Memory B cell (primary cell): ENCODE data around the gene CDC14B.
A peak's percentile ranks its signal among the peaks of the same experiment; 100 is the strongest.

Experiments
- ATAC-seq: fragments of 150-1000 bp; cut with Tn5 transposase; 2 replicates; pipeline ENCODE4 v1.10.0; 2021; ENCODE audit warnings: low read depth, mild to moderate bottlenecking, moderate library complexity
- DNase-seq, 2 donors: peaks; one replicate each; pipeline ENCODE4 v3.0.0; 2022; ENCODE audit warnings: low spot score in 2 of 2
- H3K27ac Mint-ChIP-seq: one replicate; pipeline ENCODE4 v1.8.0; 2022; ENCODE audit warnings: mild to moderate bottlenecking, moderate library complexity, mixed read lengths
- H3K27me3 Mint-ChIP-seq: one replicate; pipeline ENCODE4 v1.8.0; 2022; ENCODE audit warnings: mixed read lengths
- H3K36me3 Mint-ChIP-seq: one replicate; pipeline ENCODE4 v1.8.0; 2022; ENCODE audit warnings: mild to moderate bottlenecking, mixed read lengths
- H3K4me1 Mint-ChIP-seq: one replicate; pipeline ENCODE4 v1.8.0; 2022; ENCODE audit warnings: mixed read lengths
- H3K4me3 Mint-ChIP-seq: one replicate; pipeline ENCODE4 v1.8.0; 2022; ENCODE audit warnings: mild to moderate bottlenecking, moderate library complexity, mixed read lengths
- H3K9me3 Mint-ChIP-seq: one replicate; pipeline ENCODE4 v1.8.0; 2022; ENCODE audit warnings: mixed read lengths

Gene CDC14B

GRCh38 chr9:96476013-96476412 lies 143.6 kb downstream of the CDC14B start:
- H3K9me3 Mint-ChIP-seq = no peaks in the 10 kb centered on the region
- no peak for DNase-seq
- no peak overlapping the region for H3K4me3 Mint-ChIP-seq
- H3K27me3 Mint-ChIP-seq = no peaks in the 10 kb centered on the region
- no peak overlapping the region for H3K27ac Mint-ChIP-seq
- H3K4me1 Mint-ChIP-seq = peaks cover 6% of the 10 kb centered on the region
- H3K36me3 Mint-ChIP-seq = peaks cover 11% of the 10 kb centered on the region
- no peak for ATAC-seq

- H3K4me3 Mint-ChIP-seq = no peak overlapping the region
- no peak for ATAC-seq
- no peak for DNase-seq
- no peaks in the 10 kb centered on the region for H3K4me1 Mint-ChIP-seq
- no peak overlapping the region for H3K27ac Mint-ChIP-seq
- peaks cover 22% of the 10 kb centered on the region for H3K36me3 Mint-ChIP-seq
- no peaks in the 10 kb centered on the region for H3K27me3 Mint-ChIP-seq
- H3K9me3 Mint-ChIP-seq = no peaks in the 10 kb centered on the region
These were observed 151.9 kb downstream of the CDC14B start for GRCh38 chr9:96467784-96468183.

GRCh38 chr9:96464426-96464825 lies 155.2 kb downstream of the CDC14B start:
- no peak overlapping the region for H3K27ac Mint-ChIP-seq
- DNase-seq (no peak), ATAC-seq (no peak)
- H3K9me3 Mint-ChIP-seq = no peaks in the 10 kb centered on the region
- H3K4me3 Mint-ChIP-seq = no peak overlapping the region
- peaks cover 19% of the 10 kb centered on the region for H3K36me3 Mint-ChIP-seq
- H3K4me1 Mint-ChIP-seq = no peaks in the 10 kb centered on the region
- H3K27me3 Mint-ChIP-seq = no peaks in the 10 kb centered on the region

GRCh38 chr9:96462541-96462940 lies 157.1 kb downstream of the CDC14B start:
- no peak overlapping the region for H3K4me3 Mint-ChIP-seq
- no peaks in the 10 kb centered on the region for H3K4me1 Mint-ChIP-seq
- no peak overlapping the region for H3K27ac Mint-ChIP-seq
- peaks cover 20% of the 10 kb centered on the region for H3K36me3 Mint-ChIP-seq
- H3K9me3 Mint-ChIP-seq = no peaks in the 10 kb centered on the region
- no peaks in the 10 kb centered on the region for H3K27me3 Mint-ChIP-seq
- no peak for DNase-seq
- no peak for ATAC-seq

- H3K36me3 Mint-ChIP-seq = peaks cover 17% of the 10 kb centered on the region
- no peak overlapping the region for H3K27ac Mint-ChIP-seq
- H3K27me3 Mint-ChIP-seq = no peaks in the 10 kb centered on the region
- DNase-seq (no peak), ATAC-seq (no peak)
- H3K9me3 Mint-ChIP-seq = no peaks in the 10 kb centered on the region
- no peak overlapping the region for H3K4me3 Mint-ChIP-seq
- H3K4me1 Mint-ChIP-seq = no peaks in the 10 kb centered on the region
These were observed 158.3 kb downstream of the CDC14B start for GRCh38 chr9:96461336-96461735.

- peaks cover 15% of the 10 kb centered on the region for H3K36me3 Mint-ChIP-seq
- H3K4me1 Mint-ChIP-seq = no peaks in the 10 kb centered on the region
- no peak for ATAC-seq
- no peaks in the 10 kb centered on the region for H3K27me3 Mint-ChIP-seq
- H3K27ac Mint-ChIP-seq = no peak overlapping the region
- DNase-seq = no peak
- no peaks in the 10 kb centered on the region for H3K9me3 Mint-ChIP-seq
- H3K4me3 Mint-ChIP-seq = no peak overlapping the region
These were observed 158.8 kb downstream of the CDC14B start for GRCh38 chr9:96460882-96461281.

- Mint-ChIP-seq H3K9me3 (no peaks in the 10 kb centered on the region), H3K4me1 (no peaks in the 10 kb centered on the region), H3K4me3 (no peak overlapping the region), H3K27ac (no peak overlapping the region), H3K27me3 (no peaks in the 10 kb centered on the region), H3K36me3 (peaks cover 11% of the 10 kb centered on the region)
- no peak for DNase-seq
- ATAC-seq = no peak
These were observed 159.2 kb downstream of the CDC14B start for GRCh38 chr9:96460470-96460869.

GRCh38 chr9:96459268-96460007 lies 160.2 kb downstream of the CDC14B start:
- no peak for DNase-seq
- H3K27ac Mint-ChIP-seq = no peak overlapping the region
- H3K9me3 Mint-ChIP-seq = no peaks in the 10 kb centered on the region
- no peak for ATAC-seq
- no peak overlapping the region for H3K4me3 Mint-ChIP-seq
- H3K4me1 Mint-ChIP-seq = no peaks in the 10 kb centered on the region
- peaks cover 9% of the 10 kb centered on the region for H3K36me3 Mint-ChIP-seq
- H3K27me3 Mint-ChIP-seq = no peaks in the 10 kb centered on the region

GRCh38 chr9:96458226-96458625 lies 161.4 kb downstream of the CDC14B start:
- H3K36me3 Mint-ChIP-seq = peaks cover 9% of the 10 kb centered on the region
- DNase-seq (no peak), ATAC-seq (no peak)
- peaks cover 2% of the 10 kb centered on the region for H3K4me1 Mint-ChIP-seq
- no peaks in the 10 kb centered on the region for H3K9me3 Mint-ChIP-seq
- no peaks in the 10 kb centered on the region for H3K27me3 Mint-ChIP-seq
- no peak overlapping the region for H3K27ac Mint-ChIP-seq
- H3K4me3 Mint-ChIP-seq = no peak overlapping the region

- no peak overlapping the region for H3K4me3 Mint-ChIP-seq
- H3K4me1 Mint-ChIP-seq = peaks cover 2% of the 10 kb centered on the region
- DNase-seq (no peak), ATAC-seq (no peak)
- H3K36me3 Mint-ChIP-seq = peaks cover 9% of the 10 kb centered on the region
- H3K9me3 Mint-ChIP-seq = no peaks in the 10 kb centered on the region
- no peaks in the 10 kb centered on the region for H3K27me3 Mint-ChIP-seq
- H3K27ac Mint-ChIP-seq = no peak overlapping the region
These were observed 162.4 kb downstream of the CDC14B start for GRCh38 chr9:96457266-96457665.

GRCh38 chr9:96453625-96454024 lies 166.0 kb downstream of the CDC14B start:
- DNase-seq = no peak

GRCh38 chr9:96450613-96451528 lies 168.8 kb downstream of the CDC14B start:
- H3K4me3 Mint-ChIP-seq = peak overlapping the region; percentile 85
- no peaks in the 10 kb centered on the region for H3K27me3 Mint-ChIP-seq
- peak overlapping the region; percentile 43 for H3K27ac Mint-ChIP-seq
- peaks cover 10% of the 10 kb centered on the region for H3K4me1 Mint-ChIP-seq
- peak; percentile 10 for ATAC-seq
- DNase-seq = peak; percentile 13 to 30
- no peaks in the 10 kb centered on the region for H3K9me3 Mint-ChIP-seq
- H3K36me3 Mint-ChIP-seq = no peaks in the 10 kb centered on the region

More at GRCh38 chr9:96453625-96454024, 166.0 kb downstream of the CDC14B start:
- Mint-ChIP-seq H3K4me3 (no peak overlapping the region), H3K4me1 (peaks cover 10% of the 10 kb centered on the region), H3K27me3 (no peaks in the 10 kb centered on the region), H3K27ac (no peak overlapping the region), H3K9me3 (no peaks in the 10 kb centered on the region), H3K36me3 (peaks cover 3% of the 10 kb centered on the region)
- ATAC-seq = no peak
